Testis (tissue), 3 donors: ENCODE results near the gene FHL1. TPM values are rescaled to one million over a fixed set of nuclear protein-coding genes. Genes with fewer than 3 reads are reported as not detected.

Source experiments
- DNase-seq: peaks from one replicate; pipeline ENCODE4 v3.0.0-alpha.2; 2019
- H3K27ac ChIP-seq, 2 donors: fragments of 200-600 bp; sonication (generic); one replicate each; pipeline ENCODE4 v1.5.1; 2019
- H3K27me3 ChIP-seq: fragments of 200-600 bp; sonication (generic); one replicate; pipeline ENCODE4 v1.5.1; 2019
- H3K36me3 ChIP-seq: fragments of 200-600 bp; sonication (generic); one replicate; pipeline ENCODE4 v1.5.1; 2017; ENCODE audit warnings: low read depth; ENCODE audit errors: missing control alignments
- H3K4me1 ChIP-seq: fragments of 200-600 bp; sonication (generic); one replicate; pipeline ENCODE4 v1.5.1; 2019
- H3K4me3 ChIP-seq, 2 donors: fragments of 200-600 bp; sonication (generic); one replicate each; pipeline ENCODE4 v1.5.1; 2017 to 2019
- H3K9me3 ChIP-seq: fragments of 200-600 bp; sonication (generic); one replicate; pipeline ENCODE4 v1.5.1; 2017
- CTCF ChIP-seq, 3 experiments: fragments of 450-650 bp in 2 of 3; fragments of 200-600 bp in 1 of 3; sonication (generic) in 1 of 3; IDR thresholded peaks; one replicate each; pipeline ENCODE4 v1.5.1; 2016 to 2019; ENCODE audit warnings: antibody characterized with exemption in 3 of 3, mild to moderate bottlenecking in 2 of 3, moderate library complexity in 1 of 3
- POLR2A ChIP-seq: fragments of 450-650 bp; IDR thresholded peaks from one replicate; pipeline ENCODE4 v1.6.1; 2017; ENCODE audit warnings: antibody characterized with exemption, mild to moderate bottlenecking, moderate library complexity
- WGBS, 2 donors: methylation state at CpG; one replicate each; pipeline ENCODE4 v1.1.5; 2018; 5-methylcytosine and 5-hydroxymethylcytosine counted together
- intact Hi-C: fragments of 100-400 bp; cut with DNase I; formaldehyde crosslinking; loops from one replicate; pipeline ENCODE4 v1.15.1; 2023; ENCODE audit warnings: low total_unique reads
- polyA plus RNA-seq: library from polyadenylated mRNA; stranded (reverse); fragments of 350-450 nt; fragmentation: Illumina TruSeq; extraction: RNeasy Lipid Tissue Mini Kit (QIAGEN cat#74804); gene quantifications from one replicate; pipeline ENCODE4 v1.2.3, GENCODE V29; 2014; ENCODE audit warnings: low read depth, low replicate concordance; ENCODE audit not compliant: insufficient read depth
- total RNA-seq, 2 donors: library from RNA; depleted of rRNA; stranded (reverse); fragments of >200 nt; gene quantifications; one replicate each; pipeline ENCODE4 v1.2.3, GENCODE V29; 2016

The FHL1 gene
- total and polyA plus RNA-seq, 3 donors from 2014 or later, result 92.5 to 211 (median 98.6) TPM

DNA sequence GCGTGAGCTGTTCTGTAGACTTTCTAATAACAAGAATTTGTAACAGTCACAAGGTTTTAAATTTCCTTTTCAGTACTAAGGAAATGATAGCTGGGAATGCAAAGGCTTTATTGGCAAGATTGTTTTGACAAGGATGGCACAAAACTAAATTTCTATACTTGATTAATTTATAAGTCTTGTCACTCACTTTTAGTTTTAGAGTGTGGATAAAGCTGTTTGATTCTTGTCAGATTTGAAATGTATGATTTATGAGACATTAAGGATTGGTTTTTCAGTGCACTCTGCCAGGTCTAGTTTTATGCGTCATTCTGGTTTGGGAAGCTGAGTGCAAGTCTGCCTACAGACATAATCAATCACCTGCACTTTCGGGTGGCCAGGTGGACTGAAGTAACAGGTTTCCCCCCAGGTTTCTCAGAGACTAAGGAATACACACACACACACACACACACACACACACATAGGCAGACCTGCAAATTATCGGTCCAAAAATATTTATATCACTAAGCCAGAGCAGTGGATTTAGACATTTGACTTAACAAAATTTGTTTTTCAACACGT, 9.3 kb downstream of the FHL1 start:
- TF ChIP-seq CTCF (IDR thresholded peaks at IDR 0.05) (no peak), POLR2A (no peak)
- no peak for DNase-seq
- H3K9me3 ChIP-seq, result no peaks in the 10 kb centered on the region
- 86 to 95% methylated on average over 5 of the region's 5 CpGs for WGBS, 2 donors
- intact Hi-C loops, result no loop called here
- no peak overlapping the region for H3K27ac ChIP-seq
- no peaks in the 10 kb centered on the region for H3K4me1 ChIP-seq
- H3K36me3 ChIP-seq, result no peaks in the 10 kb centered on the region
- no peaks in the 10 kb centered on the region for H3K27me3 ChIP-seq
- H3K4me3 ChIP-seq, result no peak overlapping the region

GRCh38 chrX:136157187-136157586, 9.9 kb downstream of the FHL1 start:
- H3K9me3 ChIP-seq, result no peaks in the 10 kb centered on the region
- no peak overlapping the region for H3K4me3 ChIP-seq
- no peaks in the 10 kb centered on the region for H3K4me1 ChIP-seq
- no peak overlapping the region for H3K27ac ChIP-seq
- H3K27me3 ChIP-seq, result no peaks in the 10 kb centered on the region
- no peak for DNase-seq
- TF ChIP-seq POLR2A, result no peak
- TF ChIP-seq CTCF (IDR thresholded peaks at IDR 0.05), result no peak
- H3K36me3 ChIP-seq, result no peaks in the 10 kb centered on the region
- intact Hi-C loops, result no loop called here
- 60 to 76% methylated on average over 3 of the region's 3 CpGs for WGBS, 2 donors

DNA sequence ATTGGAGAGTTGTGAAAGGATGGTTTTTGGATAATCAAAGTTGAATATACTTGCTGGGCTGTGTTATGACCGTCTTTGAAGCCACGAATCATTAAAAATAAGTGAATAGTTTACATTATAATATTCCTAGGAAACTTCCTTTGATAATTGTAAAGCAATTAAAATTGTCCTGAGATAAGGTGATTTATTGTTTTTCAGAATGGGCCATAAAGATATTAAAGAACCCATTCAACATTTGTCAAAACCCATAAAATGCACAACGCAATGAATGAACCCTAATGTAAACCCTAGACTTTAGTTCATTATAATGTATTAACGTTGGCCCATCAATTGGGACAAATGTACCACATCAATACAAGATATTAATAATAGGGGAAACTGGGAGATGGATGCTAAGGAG, 11.4 kb downstream of the FHL1 start:
- DNase-seq, result no peak
- TF ChIP-seq CTCF (IDR thresholded peaks at IDR 0.05) (no peak), POLR2A (no peak)
- intact Hi-C loops, result no loop called here
- no peaks in the 10 kb centered on the region for H3K36me3 ChIP-seq
- no peak overlapping the region for H3K4me3 ChIP-seq
- no peak overlapping the region for H3K27ac ChIP-seq
- 84 to 94% methylated on average over 4 of the region's 4 CpGs for WGBS, 2 donors
- no peaks in the 10 kb centered on the region for H3K27me3 ChIP-seq
- H3K4me1 ChIP-seq, result no peaks in the 10 kb centered on the region
- no peaks in the 10 kb centered on the region for H3K9me3 ChIP-seq

DNA sequence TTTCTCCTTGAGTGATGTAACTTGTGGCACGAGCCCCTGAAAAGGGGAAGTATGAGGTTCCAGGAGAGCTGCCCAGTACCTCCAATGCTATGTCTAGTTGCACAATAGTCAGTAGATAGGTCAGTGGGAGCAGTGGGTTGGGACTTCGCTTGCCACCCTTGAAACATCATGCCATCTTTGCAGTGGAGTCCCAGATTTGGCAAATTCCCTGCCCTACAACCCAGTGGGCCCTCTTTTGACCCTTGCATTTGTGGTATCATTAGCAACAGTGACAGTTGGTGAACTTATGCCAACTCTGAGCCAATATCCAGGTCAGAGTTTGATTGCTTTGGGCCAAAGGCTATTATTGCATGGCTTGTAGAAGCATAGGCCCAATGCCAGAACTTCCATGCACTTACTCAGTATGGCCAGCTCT, 12.3 kb downstream of the FHL1 start:
- WGBS, 2 donors, result 97 to 100% methylated on average over 1 to 2 of the region's 2 CpGs
- H3K9me3 ChIP-seq, result no peaks in the 10 kb centered on the region
- no peak overlapping the region for H3K27ac ChIP-seq

More for the DNA sequence above, 12.3 kb downstream of the FHL1 start:
- Histone ChIP-seq H3K4me3 (no peak overlapping the region), H3K27me3 (no peaks in the 10 kb centered on the region), H3K36me3 (no peaks in the 10 kb centered on the region), H3K4me1 (no peaks in the 10 kb centered on the region)
- TF ChIP-seq CTCF (IDR thresholded peaks at IDR 0.05) (no peak), POLR2A (no peak)
- intact Hi-C loops, result no loop called here
- DNase-seq, result no peak
